Renal pelvis (tissue), 4 donors: ENCODE measurements around the gene AXDND1. TPM values are rescaled to one million over a fixed set of nuclear protein-coding genes. Genes with fewer than 3 reads are reported as not detected.
"Not testable (repeated sequence)": the region's sequence is repeated elsewhere in the genome, so short reads cannot be mapped to it uniquely, and the experiment has no call there.

Experiments
- DNase-seq: peaks from one replicate; pipeline ENCODE4 v3.0.0-alpha.2; 2013
- polyA plus RNA-seq, 3 donors: library from polyadenylated mRNA; unstranded; fragments of 120-200 nt; gene quantifications; one replicate each; pipeline ENCODE4 v1.2.1, GENCODE V29; 2013; ENCODE audit not compliant: insufficient read length in 3 of 3

Gene AXDND1
- polyA plus RNA-seq, 3 donors = 10.8 to 37.7 (median 27.6) TPM

DNA sequence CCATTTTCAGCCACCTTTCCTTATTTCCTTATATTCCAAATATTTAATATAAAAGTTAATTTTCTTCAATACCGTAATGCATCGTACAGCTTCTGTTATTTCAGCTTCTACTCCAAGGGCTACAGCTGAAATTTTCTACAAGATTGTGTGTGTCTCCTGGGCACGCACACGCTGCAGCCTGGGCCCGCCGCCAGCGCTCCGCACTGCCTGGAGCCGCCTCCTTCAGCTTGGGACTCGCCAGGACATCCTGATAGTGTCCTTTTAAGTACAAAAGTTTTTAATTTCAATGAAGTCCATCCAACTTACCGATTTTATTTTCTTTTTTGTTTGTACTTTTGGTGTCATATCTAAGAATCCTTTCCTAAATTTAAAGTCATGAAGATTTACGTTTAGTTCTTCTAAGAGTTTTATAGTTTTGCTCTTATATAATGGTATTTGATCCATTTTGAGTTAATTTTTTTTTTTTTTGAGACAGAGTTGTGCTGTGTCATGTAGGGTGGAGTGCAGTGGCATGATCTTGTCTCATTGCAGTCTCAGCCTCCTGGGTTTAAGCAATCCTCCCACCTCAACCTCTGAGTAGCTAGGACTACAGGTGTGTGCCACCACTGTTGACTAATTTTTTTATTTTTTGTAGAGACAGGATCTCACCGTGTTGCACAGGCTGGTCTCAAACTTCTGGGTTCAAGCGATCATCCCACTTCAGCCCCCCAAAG is 82.8 kb downstream of the AXDND1 start:
- no peak for DNase-seq

DNA sequence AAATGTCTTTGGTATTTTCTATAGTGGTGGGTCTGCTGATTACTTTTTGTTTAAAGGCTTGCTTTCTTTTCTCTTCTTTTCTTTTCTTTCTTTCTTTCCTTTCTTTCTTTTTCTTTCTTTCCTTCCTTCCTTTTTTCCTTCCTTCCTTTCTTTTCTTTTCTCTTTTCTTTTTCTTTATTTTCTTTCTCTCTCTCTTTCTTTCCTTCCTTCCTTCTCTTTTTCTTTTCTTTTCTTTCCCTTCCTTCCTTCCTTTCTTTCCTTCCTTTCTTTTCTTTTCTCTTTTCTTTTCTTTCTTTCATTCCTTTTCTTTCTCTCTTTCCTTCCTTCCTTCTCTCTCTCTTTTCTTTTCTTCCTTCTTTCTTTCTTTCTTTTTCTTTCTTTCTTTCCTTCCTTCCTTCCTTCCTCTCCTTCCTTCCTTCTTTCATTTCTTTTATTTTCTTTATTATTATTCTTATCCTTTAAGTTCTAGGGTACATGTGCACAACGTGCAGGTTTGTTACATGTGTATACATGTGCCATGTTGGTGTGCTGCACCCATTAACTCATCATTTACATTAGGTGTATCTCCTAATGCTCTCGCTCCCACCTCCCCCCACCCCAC is 93.9 kb downstream of the AXDND1 start:
- DNase-seq = not testable (repeated sequence)

DNA sequence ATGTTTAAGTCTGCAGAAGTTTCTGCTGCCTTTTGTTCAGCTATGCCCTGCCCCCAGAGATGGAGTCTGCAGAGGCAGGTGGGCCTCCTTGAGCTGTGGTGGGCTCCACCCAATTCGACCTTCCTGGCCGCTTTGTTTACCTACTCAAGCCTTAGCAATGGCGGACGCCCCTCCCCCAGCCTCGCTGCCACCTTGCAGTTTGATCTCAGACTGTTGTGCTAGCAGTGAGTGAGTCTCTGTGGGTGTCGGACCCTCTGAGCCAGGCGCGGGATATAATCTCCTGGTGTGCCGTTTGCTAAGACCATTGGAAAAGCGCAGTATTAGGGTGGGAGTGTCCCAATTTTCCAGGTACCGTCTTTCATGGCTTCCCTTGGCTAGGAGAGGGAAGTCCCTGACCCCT is 99.9 kb downstream of the AXDND1 start:
- DNase-seq = not testable (repeated sequence)

DNA sequence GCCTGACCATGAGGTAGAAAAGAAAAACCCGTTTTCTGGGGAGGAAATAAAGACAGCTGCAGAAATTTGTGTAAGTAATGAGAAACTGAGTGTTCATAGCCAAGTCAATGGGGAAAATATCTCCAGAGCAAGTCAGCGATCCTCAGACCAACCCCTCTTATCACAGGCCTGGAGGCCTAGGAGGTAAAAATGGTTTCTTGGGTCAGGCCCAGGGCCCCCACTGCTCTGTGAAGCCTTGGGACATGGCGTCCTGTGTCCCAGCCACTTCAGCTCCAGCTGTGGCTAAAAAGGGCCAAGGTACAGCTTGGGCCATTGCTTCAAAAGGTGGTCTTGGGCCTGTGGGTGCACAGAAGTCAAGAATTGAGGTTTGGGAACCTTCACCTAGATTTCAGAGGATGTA is 108.9 kb downstream of the AXDND1 start:
- no peak for DNase-seq

DNA sequence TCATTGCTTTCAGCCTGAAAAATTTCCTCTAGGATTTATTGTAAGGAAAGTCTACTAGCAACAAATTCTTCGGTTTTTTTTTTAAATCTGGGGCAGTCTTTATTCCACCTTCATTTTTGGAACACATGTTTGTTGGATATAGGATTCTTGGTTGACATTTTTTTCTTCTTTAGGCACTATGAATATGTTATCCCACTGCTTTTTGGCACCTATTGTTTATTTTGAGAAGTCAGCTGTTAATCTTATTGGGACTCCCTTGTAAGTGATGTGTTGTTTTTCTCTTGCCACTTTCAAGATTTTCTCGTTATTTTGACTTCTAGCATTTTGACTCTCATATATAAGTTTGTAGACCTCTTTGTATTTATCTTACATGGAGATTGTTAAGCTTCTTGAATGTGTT is 110.7 kb downstream of the AXDND1 start:
- DNase-seq = no peak

DNA sequence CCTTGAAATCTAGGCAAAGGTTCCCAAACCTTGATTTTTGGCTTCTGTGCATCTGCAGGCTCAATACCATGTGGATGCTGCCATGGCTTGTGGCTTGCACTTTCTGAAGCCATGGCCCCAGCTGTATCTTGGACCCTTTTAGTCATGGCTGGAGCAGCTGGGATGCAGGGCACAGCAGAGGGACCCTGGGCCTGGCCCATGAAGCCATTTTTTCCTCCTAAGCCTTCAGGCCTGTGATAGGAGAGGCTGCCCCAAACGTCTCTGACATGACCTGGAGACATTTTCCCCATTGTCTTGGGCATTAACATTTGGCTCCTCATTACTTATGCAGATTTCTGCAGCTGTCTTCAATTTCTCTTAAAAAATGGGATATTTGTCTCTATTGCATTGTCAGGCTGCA is 112.6 kb downstream of the AXDND1 start:
- DNase-seq = no peak

DNA sequence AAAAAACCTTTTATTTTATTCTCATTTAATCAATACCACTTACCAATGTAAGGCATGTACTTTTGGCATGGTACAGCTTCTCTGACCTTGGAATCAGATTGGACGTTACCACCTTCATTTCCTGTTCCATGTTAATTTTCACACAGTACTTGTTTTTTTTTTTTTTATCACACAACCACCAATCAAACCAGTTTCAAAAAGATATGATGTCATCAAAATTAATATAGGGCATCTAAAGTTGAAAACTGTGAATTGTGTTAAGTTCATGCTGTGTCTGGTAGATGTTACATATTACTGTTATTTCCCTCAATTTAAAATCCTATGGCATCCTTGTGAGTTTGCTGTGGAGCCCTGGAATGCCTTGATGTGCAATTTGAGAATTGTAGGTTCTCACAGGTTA is 124.8 kb downstream of the AXDND1 start:
- DNase-seq = no peak

DNA sequence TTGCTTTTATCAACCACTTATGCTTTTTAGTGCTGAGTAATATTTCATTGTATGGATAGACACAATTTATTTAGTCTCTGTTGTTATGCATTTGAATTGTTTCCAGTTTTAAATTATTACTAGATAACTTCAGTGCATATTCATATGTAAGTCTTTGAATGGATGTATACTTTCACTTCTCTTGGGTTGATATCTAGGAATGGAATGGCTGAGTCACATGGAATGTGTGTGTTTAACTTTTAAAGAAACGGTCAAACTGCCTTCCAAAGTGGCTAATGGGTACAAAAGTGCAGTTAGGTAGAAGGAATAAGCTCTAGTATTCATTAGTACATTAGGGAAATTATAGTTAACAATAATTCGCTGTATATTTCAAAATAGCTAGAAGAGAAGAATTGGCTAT is 127.6 kb downstream of the AXDND1 start:
- no peak for DNase-seq

DNA sequence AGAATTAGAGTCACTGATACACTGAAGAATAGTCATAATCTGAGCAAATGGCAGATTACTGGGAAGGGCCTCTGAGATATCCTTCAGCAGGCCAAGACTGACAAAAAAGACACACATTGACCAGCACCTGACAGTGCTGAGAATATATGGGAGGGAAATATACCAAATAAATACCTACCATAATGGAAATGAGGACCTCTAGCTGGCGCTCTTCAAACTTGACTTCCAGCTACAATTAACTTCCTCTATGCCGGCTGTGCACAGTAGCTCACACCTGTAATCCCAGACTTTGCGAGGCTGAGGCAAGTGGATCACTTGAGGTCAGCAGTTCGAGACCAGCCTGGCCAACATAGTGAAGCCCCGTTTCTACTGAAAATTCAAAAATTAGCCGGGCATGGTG is 140.4 kb downstream of the AXDND1 start:
- DNase-seq = no peak

DNA sequence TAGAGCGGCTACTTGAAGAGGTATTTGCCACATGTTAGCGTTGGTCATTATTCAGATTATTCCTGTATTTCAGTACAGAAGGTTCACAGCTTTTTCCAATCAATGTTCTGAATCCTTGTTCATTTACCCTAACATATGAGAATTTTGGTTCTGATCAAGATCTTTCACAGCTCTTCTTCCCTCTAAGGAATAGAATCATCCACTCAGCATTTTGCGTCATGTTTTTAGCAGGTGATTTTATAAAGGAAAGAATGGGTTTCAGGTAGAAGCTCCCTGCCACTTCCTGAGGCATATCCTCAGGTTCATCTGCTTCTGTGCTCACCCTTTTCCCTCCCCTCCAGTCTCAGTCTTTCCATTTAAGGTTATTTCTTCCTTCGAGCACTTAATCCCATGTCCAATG is 143.6 kb downstream of the AXDND1 start:
- DNase-seq = no peak

DNA sequence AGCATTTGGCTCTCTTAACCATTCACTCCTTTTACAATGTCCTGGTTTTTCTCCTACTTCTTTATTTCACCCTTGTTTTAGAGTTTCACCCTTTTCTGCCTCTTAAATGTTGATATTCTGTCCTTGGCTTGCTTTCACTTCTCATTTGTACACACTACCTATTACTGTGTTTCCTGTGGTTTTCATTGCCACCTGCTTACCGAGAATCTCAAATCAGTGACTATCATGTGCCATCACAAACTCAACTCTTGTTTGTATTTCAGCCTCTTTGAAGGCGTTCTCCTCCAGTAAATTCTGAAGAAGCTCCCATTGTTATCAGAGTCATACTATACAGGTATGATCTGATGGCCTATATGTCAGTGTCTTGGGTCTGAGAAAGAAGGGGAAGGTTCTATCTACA is 144.3 kb downstream of the AXDND1 start:
- no peak for DNase-seq

DNA sequence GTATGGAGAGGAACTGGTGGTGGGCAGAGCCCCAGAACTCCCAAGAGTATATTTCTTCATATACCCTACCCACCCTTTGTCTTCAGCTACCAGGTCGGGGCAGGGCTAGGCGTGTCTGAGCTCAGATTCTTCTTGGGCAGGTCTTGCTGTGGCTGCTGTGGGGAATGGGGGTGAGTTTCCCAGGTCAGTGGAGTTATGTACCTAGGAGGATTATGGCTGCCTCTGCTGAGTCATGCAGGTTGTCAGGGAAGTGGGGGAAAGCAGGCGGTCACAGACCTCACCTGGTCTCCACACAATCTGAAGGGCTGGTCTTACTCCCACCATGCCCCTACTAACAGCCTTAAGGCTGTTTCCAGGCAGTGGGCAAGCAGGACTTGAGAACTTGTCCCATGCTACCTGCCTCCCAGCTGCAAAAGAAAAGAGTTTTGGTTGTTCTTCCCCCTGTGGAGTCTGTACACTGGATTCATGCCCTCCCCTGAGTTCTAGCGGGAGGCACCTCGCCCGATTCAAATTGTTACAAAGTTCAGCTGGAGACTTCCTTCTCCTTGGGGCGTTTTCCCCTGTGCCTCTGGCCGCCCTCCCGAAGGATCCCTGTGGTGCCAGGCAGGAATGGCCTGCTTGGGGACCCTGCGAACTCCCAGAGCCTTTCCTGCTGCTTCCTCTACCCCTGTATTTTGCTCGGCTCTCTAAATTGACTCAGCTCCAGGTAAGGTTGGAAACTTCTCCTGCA is 151.4 kb downstream of the AXDND1 start:
- DNase-seq = no peak

DNA sequence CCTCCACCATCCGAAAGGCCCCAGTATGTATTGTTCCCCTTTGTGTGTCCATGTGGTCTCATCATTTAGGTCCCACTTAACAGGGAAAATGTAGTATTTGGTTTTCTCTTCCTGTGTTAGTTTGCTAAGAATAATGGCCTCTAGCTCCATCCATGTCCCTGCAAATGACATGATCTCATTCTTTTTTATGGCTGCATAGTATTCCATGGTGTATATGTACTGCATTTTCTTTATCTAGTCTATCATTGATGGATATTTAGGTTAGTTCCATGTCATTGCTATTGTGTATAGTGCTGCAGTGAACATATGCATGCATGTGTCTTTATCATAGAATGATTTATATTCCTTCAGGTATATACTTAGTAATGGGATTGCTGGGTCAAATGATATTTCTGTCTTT is 152.8 kb downstream of the AXDND1 start:
- not testable (repeated sequence) for DNase-seq

DNA sequence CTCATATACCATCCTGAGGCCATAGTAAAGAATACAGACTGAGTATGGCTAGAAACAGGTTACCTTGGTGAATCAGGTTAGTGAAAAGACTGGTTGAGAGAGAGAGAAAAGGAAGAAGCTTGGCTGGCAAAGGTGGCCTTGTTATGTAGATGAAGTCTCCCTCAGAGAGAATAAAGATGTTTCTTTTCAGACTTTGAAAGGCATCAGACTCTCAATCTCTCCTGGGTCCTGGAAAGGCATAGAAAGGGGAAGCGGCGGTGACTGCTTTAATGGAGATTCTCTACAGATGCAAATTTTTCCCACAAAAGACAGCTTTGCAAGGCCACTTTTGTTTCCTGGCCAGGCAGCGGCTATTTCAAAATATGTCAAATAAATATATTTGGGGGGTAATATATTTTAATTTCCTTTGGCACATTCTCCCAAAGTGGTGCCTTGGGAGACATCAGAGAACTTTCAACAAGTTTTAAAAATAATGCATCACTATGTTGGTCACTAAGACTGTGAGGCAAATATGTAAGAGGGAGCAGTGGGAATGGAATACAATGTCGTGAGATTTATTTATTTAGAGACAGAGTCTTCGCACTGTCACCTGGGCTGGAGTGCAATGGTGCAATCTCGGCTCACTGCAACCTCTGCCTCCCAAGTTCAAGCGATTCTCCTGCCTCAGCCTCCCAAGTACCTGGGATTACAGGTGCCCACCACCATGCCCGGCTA is 163.9 kb downstream of the AXDND1 start:
- DNase-seq = no peak

DNA sequence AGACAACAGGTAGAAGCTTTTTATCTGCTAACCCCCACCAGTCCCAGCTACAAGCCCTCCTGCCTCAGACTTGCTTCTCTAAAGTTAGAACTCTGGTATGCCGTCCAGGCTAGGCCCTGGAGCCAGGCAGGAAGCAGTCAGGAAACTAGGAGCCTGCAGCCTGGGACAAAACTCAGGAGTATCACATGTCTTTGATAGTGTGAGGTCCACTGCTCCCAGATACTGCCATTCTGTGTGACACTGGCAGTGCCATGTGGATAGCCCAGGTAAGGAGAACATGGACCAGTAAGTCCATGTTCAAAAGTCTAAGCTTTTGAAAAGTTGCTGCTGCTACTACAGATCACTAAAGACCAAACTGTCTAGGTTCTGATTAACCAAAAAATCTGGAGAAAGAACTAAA is 164.6 kb downstream of the AXDND1 start:
- DNase-seq = no peak

DNA sequence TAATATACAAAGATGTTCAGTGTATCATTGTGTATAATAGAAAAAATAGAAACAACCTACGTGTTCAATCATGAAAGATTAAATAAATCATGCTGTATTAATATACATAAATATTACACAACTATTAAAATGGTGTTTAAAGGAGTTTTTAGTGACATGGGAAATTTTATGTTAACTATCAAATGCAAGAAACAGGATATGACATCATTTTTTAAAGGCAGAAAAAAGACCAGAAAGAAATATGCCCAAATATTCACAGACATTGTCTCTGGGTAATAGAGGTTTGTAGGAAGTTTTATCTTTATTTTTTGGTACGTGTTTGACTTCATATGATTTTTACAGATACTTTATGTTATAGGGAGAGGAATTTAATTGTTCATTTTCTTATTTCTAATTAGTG is 176.0 kb downstream of the AXDND1 start:
- no peak for DNase-seq

DNA sequence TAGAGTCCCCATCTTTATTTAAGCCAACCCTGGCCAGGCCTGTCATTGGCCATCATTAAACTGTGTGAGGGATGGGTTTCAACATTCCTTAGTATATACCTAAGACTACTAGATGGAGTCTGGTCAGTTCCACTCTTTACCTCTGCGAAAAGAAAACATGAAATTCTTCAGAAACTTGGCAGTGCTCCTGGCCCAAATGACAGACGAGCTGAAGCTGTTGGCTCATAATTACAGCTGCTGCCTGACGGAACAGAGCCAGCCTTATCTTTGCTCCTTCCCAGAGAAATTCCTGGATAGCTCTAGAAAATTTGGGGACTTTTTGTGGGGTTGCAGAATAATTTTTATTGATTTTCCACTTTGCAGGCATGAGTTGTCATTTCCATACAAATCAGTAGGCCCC is 179.6 kb downstream of the AXDND1 start:
- DNase-seq = no peak

DNA sequence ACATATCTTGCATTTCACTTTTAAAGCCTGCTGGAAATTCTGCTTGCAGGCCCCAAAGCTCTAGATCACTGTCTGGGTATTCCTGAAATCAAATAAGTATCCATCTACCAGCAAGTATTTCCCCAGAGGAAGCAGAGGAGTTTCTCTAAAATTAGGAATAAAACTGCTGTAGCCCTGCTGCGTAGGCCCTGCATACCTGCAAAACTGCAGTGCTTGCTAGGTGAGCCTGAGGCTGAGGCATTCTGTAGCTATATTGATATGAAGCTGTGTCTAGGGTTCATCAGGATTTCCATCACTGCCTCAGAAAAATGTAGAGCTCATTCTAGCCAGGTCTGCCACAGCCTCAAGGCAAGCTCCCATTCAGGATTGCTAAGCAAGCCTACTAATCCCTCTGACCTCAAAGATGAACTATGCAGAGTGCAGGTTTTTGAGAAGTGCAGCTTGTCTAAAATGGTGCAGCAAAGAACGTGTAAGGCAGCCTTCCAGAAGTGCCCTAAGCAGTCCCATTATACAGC is 181.3 kb downstream of the AXDND1 start:
- DNase-seq = no peak

DNA sequence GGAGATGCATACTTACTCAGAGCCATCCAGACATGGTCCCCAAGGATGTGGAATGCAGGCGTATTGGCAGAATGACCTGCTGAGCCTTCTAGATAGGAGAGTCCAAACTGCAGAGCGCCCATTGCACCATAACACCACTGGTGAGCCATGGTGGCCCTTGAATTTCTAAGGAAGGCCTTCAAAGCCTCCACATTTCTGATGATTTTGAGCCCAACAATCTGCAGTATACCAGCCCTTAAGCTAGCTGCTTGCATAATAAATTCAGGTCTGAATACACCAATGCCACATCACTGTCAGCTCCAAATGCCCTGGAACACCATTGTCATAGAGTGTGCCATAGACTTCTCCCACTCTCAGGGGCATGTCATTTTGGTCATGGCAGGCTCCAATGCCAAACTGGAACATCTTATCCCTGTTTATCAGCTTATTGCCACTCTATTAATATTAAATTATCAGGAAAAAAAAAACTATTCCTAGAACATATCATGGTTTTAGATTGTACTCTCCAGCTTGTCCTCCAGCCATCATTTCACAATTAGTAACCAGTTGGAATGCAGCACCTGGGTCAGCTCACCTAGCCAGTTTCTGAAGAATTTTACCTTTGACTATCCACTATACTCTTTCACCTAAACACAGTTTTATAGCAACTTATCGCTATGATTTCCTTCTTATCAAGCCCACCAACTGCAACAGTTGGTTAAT is 183.0 kb downstream of the AXDND1 start:
- DNase-seq = no peak

DNA sequence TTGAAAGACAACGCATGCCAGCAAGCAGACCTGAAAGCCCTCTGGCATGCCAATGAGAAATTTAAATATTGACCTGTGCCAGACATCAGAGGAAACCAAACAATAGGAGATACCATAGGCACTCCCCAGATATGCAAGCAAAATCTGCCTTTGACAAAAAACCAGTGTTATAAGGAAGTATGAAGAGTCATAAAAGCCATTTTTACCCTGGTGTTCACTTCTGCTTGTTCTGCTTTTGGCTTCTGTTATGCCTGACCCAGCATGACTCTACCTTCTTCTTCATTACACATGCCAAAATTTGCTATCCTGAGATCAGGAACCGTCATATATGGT is 183.6 kb downstream of the AXDND1 start:
- no peak for DNase-seq

DNA sequence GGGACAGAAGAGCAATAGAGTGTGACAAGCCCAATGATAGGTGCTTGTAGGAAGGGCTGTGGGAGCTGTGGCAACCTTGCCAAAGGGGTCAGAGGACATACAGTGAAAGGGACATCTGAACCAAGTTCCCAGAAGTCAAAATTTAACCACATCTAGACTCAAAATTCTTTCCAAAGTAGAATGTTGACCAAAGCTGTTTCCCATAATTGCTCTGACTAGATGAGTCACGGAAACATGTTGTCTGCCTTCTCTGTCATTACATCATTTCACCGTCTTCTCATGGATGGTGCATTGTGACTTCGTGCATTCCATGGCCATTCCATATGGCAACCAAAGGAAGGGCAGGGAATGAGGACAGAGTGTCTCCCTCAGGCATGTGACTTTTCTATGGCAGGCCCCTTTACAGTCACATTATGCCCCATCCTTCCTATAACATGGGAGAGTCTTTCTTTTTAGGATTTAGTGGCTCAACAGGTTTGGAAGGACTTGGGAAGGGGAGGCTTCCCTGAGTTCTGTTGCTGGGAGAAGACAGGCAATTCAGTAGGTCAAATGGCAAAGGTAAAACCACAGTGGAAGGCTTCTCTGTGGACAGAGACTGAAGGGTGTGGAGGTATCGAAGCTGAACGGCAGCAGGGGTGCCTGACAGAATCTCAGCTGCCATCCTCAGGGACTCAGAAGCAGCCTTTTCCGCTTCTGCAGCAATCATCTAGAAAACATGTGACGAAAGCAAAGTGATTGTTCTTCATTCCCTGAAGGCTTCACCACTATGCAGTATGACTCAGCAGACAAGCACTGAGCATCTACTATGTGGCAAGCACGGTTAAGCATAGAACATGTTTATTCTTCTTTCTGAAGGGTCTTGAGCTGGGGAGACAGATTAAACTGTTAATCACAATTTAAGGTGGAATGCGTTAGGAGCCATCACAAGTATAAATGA is 185.2 kb downstream of the AXDND1 start:
- no peak for DNase-seq
